K562 (cell line): ENCODE results near the gene TCFL5. TPM values are rescaled to one million over a fixed set of nuclear protein-coding genes. Genes with fewer than 3 reads are reported as not detected.
A peak's percentile ranks its signal among the peaks of the same experiment; 100 is the strongest.

Experiments
- ETS2 ChIP-seq: IDR thresholded peaks from 2 replicates; pipeline ENCODE4 v1.6.1; 2016; ENCODE audit warnings: borderline replicate concordance, missing genetic modification characterization, mild to moderate bottlenecking, moderate library complexity, missing compliant biosample characterization; ENCODE audit not compliant: poor library complexity, severe bottlenecking
- HDAC2 ChIP-seq: fragments of 450-650 bp; IDR thresholded peaks from 2 replicates; pipeline ENCODE4 v1.6.1; 2016; ENCODE audit warnings: mild to moderate bottlenecking
- HEY1 ChIP-seq: fragments of 250-450 bp; sonication (Bioruptor Pico); IDR thresholded peaks from 2 replicates; pipeline ENCODE4 v1.5.0; 2020; ENCODE audit warnings: mild to moderate bottlenecking, moderate library complexity, borderline replicate concordance
- KDM1A ChIP-seq, 2 experiments: fragments of 450-650 bp; IDR thresholded peaks; 2 replicates each; pipeline ENCODE4 v1.6.1; 2016; ENCODE audit warnings: mild to moderate bottlenecking in 2 of 2
- KHSRP ChIP-seq: fragments of 450-650 bp; IDR thresholded peaks from 2 replicates; pipeline ENCODE4 v1.6.1; 2017
- MCM2 ChIP-seq: fragments of 450-650 bp; IDR thresholded peaks from 2 replicates; pipeline ENCODE4 v1.6.1; 2017; ENCODE audit warnings: low read depth, mild to moderate bottlenecking
- NCOA4 ChIP-seq: fragments of 450-650 bp; IDR thresholded peaks from 2 replicates; pipeline ENCODE4 v1.6.1; 2018; ENCODE audit warnings: mild to moderate bottlenecking; ENCODE audit not compliant: partially characterized antibody
- NR2F6 ChIP-seq: fragments of 450-650 bp; formaldehyde crosslinking; IDR thresholded peaks from 2 replicates; pipeline ENCODE4 v1.4.0; 2020; ENCODE audit warnings: mild to moderate bottlenecking
- POLR2AphosphoS5 ChIP-seq: IDR thresholded peaks from 2 replicates; pipeline ENCODE4 v1.6.1; 2011; ENCODE audit warnings: mild to moderate bottlenecking, low read depth, low read length, moderate library complexity; ENCODE audit not compliant: control insufficient read depth, insufficient read depth
- RBBP5 ChIP-seq: fragments of 200-600 bp; sonication (generic); IDR thresholded peaks from 2 replicates; pipeline ENCODE4 v1.6.1; 2012; ENCODE audit warnings: borderline replicate concordance, mild to moderate bottlenecking, low read length, control low read depth, inconsistent platforms; ENCODE audit not compliant: insufficient read depth, poor library complexity, severe bottlenecking
- SAP30 ChIP-seq: fragments of 200-600 bp; sonication (generic); IDR thresholded peaks from 2 replicates; pipeline ENCODE4 v1.6.1; 2012; ENCODE audit warnings: borderline replicate concordance, low read depth, mild to moderate bottlenecking, moderate library complexity, low read length, control low read depth, inconsistent platforms; ENCODE audit not compliant: insufficient read depth, poor library complexity, severe bottlenecking
- SMAD3 ChIP-seq: fragments of 450-650 bp; formaldehyde crosslinking; conservative IDR thresholded peaks from 2 replicates; pipeline ENCODE4 v1.4.0; 2020; ENCODE audit warnings: mild to moderate bottlenecking
- ZNF143 ChIP-seq: sonication (generic); formaldehyde crosslinking; IDR thresholded peaks from 2 replicates; pipeline ENCODE4 v1.9.0; 2022; ENCODE audit warnings: mild to moderate bottlenecking, missing genetic modification reagents
- ZNF23 ChIP-seq: fragments of 250-450 bp; sonication (Bioruptor Pico); IDR thresholded peaks from 2 replicates; pipeline ENCODE4 v1.4.0; 2020; ENCODE audit warnings: mild to moderate bottlenecking
- ZNF347 ChIP-seq: fragments of 450-650 bp; formaldehyde crosslinking; IDR thresholded peaks from 2 replicates; pipeline ENCODE4 v1.4.0; 2020; ENCODE audit warnings: low read depth, mild to moderate bottlenecking, moderate library complexity
- polyA plus RNA-seq, 8 experiments: library from polyadenylated mRNA; depleted of rRNA in 4 of 8; stranded (reverse) in 5 of 8; unstranded in 3 of 8; fragments of >200 nt; fragmentation: Nextera tagmentation in 2 of 8; fragmentation: Illumina TruSeq in 1 of 8; extraction: Ambion mirVana in 2 of 8; extraction: Trizol in 1 of 8; gene quantifications; 2 replicates each; pipeline versions ENCODE4 v1.2.1 to v1.2.3, GENCODE V29; 2011 to 2014; ENCODE audit warnings: inconsistent platforms in 1 of 8, missing spikeins in 1 of 8
- total RNA-seq, 7 experiments: library from RNA; depleted of rRNA in 6 of 7; stranded (reverse); fragments of >200 nt in 6 of 7; fragmentation: Illumina TruSeq in 2 of 7; extraction: Trizol in 2 of 7; gene quantifications; 2 replicates each; pipeline versions ENCODE4 v1.2.1 to v1.2.3, GENCODE V29; 2011 to 2021; ENCODE audit warnings: low replicate concordance in 1 of 7
- TF ChIP-seq, protein P1 (sequence below): fragments of 250-450 bp; sonication (Bioruptor Pico); IDR thresholded peaks from 2 replicates; pipeline ENCODE4 v1.4.0; 2020
- TF ChIP-seq, protein P2 (sequence below): sonication (generic); IDR thresholded peaks from 2 replicates; pipeline ENCODE4 v1.6.1; 2016
- TF ChIP-seq, protein P3 (sequence below): sonication (generic); formaldehyde crosslinking; IDR thresholded peaks from 2 replicates; pipeline ENCODE4 v1.8.0; 2022; ENCODE audit warnings: missing genetic modification reagents, mild to moderate bottlenecking, borderline replicate concordance

The TCFL5 gene
- total and polyA plus RNA-seq, 9 of the 15 experiments (the other 6 are each of a cell fraction or from before 2014, with no cell fraction given) = 1.00 to 12.6 (median 9.1) TPM

DNA sequence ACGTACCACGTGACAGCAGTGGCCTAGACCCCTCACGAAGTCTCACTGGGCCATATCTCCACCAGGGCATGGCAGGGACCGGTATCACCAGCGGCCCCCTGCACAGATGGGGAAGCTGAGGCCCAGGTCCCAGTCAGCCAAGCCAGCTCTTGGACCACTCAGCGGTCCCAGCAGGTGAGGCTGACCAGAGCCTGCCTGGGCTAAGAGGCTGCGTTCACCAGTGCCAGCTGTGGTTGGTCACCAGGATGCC lies 67.9 kb downstream of the TCFL5 start (continued):
- TF ChIP-seq, protein P1, sequence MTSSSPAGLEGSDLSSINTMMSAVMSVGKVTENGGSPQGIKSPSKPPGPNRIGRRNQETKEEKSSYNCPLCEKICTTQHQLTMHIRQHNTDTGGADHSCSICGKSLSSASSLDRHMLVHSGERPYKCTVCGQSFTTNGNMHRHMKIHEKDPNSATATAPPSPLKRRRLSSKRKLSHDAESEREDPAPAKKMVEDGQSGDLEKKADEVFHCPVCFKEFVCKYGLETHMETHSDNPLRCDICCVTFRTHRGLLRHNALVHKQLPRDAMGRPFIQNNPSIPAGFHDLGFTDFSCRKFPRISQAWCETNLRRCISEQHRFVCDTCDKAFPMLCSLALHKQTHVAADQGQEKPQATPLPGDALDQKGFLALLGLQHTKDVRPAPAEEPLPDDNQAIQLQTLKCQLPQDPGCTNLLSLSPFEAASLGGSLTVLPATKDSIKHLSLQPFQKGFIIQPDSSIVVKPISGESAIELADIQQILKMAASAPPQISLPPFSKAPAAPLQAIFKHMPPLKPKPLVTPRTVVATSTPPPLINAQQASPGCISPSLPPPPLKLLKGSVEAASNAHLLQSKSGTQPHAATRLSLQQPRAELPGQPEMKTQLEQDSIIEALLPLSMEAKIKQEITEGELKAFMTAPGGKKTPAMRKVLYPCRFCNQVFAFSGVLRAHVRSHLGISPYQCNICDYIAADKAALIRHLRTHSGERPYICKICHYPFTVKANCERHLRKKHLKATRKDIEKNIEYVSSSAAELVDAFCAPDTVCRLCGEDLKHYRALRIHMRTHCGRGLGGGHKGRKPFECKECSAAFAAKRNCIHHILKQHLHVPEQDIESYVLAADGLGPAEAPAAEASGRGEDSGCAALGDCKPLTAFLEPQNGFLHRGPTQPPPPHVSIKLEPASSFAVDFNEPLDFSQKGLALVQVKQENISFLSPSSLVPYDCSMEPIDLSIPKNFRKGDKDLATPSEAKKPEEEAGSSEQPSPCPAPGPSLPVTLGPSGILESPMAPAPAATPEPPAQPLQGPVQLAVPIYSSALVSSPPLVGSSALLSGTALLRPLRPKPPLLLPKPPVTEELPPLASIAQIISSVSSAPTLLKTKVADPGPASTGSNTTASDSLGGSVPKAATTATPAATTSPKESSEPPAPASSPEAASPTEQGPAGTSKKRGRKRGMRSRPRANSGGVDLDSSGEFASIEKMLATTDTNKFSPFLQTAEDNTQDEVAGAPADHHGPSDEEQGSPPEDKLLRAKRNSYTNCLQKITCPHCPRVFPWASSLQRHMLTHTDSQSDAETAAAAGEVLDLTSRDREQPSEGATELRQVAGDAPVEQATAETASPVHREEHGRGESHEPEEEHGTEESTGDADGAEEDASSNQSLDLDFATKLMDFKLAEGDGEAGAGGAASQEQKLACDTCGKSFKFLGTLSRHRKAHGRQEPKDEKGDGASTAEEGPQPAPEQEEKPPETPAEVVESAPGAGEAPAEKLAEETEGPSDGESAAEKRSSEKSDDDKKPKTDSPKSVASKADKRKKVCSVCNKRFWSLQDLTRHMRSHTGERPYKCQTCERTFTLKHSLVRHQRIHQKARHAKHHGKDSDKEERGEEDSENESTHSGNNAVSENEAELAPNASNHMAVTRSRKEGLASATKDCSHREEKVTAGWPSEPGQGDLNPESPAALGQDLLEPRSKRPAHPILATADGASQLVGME = peak; percentile 66; the same call in 1 of the 2 replicates
- TF ChIP-seq KHSRP = no peak
- TF ChIP-seq ETS2 = no peak
- no peak for TF ChIP-seq NR2F6 (CRISPR knock-in tag)
- TF ChIP-seq ZNF23 (CRISPR knock-in tag) = no peak
- TF ChIP-seq, protein P2, sequence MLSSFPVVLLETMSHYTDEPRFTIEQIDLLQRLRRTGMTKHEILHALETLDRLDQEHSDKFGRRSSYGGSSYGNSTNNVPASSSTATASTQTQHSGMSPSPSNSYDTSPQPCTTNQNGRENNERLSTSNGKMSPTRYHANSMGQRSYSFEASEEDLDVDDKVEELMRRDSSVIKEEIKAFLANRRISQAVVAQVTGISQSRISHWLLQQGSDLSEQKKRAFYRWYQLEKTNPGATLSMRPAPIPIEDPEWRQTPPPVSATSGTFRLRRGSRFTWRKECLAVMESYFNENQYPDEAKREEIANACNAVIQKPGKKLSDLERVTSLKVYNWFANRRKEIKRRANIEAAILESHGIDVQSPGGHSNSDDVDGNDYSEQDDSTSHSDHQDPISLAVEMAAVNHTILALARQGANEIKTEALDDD = no peak
- no peak for TF ChIP-seq ZNF347 (CRISPR knock-in tag)
- TF ChIP-seq HEY1 (CRISPR knock-in tag) = no peak
- TF ChIP-seq, protein P3, sequence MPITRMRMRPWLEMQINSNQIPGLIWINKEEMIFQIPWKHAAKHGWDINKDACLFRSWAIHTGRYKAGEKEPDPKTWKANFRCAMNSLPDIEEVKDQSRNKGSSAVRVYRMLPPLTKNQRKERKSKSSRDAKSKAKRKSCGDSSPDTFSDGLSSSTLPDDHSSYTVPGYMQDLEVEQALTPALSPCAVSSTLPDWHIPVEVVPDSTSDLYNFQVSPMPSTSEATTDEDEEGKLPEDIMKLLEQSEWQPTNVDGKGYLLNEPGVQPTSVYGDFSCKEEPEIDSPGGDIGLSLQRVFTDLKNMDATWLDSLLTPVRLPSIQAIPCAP (CRISPR knock-in tag) = no peak
- no peak for TF ChIP-seq KDM1A (IDR thresholded peaks at IDR 0.05)
- no peak for TF ChIP-seq POLR2AphosphoS5
- TF ChIP-seq HDAC2 = no peak
- no peak for TF ChIP-seq NCOA4
- TF ChIP-seq RBBP5 = no peak
- TF ChIP-seq SAP30 = no peak
- no peak for TF ChIP-seq MCM2
- no peak for TF ChIP-seq ZNF143
- no peak for TF ChIP-seq SMAD3 (CRISPR knock-in tag)
